IPS DF 4.7 (cell line): Measurements from ENCODE around the gene GNL1.

Experiments used
- DNase-seq: peaks from one replicate; pipeline ENCODE4 v3.0.0-alpha.2; 2013; ENCODE audit warnings: low spot score; ENCODE audit errors: extremely low read depth

Gene GNL1

GRCh38 chr6:30556066-30556905 is at the start of gene GNL1:
Gene GNL1 (minus strand): TSS chr6:30556489. CDS start chr6:30556203, 286 bp downstream.
- DNase-seq, result no peak

DNA sequence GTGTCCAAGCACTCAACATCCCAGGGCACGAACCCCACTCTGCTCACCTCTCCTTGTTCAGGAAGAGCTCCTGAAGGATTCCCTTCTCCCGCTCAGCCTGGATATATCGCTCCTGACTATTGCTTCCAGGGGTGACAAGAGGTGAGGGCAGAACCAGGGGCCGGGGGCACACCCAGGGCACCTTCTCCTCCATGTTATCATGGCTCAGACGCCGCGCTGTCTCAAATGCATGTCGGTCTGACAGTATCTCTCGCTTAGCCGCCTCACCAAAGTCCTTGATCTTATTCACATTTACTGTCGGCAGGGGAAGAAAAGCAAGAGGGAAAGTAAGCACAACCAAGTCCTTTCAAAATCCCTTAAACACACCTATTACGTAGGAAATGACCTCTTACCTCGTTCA is 47.7 kb upstream of the GNL1 start:
- no peak for DNase-seq

DNA sequence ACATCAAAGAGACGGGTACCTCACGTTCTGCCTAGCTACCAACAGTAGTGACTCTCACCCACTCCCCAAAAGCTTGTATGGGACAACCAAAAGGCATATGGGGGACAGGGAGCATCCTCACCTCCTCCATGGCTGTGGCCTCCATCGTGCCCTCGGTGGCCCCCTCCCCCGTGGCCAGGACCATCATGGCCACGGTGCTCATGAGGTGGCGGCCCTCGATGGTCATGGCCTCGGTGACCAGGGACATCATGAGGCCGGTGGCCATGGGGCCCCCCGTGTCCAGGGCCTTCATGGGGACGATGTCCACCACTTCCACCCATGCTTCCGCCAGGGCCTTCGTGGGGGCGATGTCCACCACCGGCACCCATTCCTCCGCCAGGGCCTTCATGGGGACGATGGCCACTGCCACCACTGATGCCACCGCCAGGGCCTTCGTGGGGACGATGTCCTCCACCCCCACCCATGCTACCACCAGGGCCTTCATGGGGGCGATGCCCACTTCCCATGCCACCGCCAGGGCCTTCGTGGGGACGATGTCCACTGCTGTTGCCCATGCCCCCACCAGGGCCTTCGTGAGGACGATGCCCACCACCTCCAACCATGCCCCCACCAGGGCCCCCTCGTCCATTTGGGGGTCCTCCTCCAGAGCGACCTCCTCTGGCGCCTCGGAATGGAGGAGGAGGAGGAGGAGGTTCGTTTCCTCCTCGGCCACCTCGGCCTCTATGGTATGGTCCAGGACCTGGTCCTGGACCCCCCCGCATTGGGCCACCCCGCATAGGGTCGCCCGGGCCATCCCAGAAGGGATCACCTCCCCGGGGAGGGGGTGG is 45.7 kb upstream of the GNL1 start:
- DNase-seq, result no peak

- DNase-seq, result no peak
These were observed 45.1 kb upstream of the GNL1 start for GRCh38 chr6:30601436-30601814.

DNA sequence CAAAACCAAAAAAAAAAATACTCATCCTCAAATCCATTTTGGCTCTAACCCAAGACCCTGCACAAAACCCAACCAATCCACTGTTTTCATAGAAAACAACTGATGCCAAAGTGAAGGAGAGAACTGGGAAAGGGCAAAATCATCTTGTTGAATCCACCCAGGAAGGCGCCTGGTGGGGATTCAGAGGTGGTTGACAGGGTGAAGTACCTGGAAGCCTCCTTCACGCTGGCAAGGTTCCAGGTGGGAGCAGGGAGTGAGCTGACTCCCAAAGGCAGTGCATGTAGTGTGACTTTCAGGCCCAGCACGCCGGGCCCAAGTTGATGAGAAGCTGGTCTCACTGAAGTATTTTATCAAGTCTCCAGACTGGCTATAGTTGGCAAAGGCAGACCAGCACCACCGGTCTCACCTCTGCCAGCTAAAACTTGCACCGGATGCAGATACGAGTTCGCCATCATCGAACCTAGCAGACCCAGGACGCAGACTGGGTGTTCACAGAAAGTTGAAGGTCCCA is 44.2 kb upstream of the GNL1 start:
- DNase-seq, result no peak

- no peak for DNase-seq
These were observed 43.5 kb upstream of the GNL1 start for GRCh38 chr6:30599625-30600324.

DNA sequence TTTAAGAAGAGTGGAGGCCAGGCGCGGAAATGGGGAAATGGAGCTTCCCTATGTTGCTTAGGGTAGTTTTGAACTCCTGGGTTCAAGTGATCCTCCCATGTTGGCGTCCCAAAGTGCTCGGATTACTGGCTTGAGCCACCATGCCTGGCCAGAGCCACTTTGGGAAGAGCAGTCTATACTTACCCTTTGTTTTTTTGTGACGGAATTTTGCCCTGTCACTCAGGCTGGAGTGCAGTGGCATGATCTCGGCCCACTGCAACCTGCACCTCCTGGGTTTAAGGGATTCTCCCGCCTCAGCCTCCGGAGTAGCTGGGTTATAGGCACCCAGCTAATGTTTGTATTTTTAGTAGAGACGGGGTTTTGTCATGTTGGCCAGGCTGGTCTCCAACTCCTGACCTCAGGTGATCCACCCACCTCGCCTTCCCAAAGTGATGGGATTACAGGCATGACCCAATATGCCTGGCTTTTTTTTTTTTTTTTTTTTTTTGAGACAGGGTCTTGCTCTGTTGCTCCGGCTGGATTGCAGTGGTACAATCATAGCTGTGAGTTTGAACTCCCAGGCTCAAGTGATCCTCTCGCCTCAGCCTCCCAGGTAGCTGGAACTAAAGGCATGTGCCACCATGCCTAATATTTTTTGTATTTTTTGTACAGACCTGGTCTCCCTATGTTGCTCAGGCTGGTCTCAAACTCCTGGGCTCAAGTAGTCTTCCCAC is 42.8 kb upstream of the GNL1 start:
- no peak for DNase-seq

GRCh38 chr6:30597315-30598144 is 41.2 kb upstream of the GNL1 start:
- DNase-seq, result peak; percentile 82

- DNase-seq, result no peak
These were observed 36.0 kb upstream of the GNL1 start for GRCh38 chr6:30592287-30592686.

DNA sequence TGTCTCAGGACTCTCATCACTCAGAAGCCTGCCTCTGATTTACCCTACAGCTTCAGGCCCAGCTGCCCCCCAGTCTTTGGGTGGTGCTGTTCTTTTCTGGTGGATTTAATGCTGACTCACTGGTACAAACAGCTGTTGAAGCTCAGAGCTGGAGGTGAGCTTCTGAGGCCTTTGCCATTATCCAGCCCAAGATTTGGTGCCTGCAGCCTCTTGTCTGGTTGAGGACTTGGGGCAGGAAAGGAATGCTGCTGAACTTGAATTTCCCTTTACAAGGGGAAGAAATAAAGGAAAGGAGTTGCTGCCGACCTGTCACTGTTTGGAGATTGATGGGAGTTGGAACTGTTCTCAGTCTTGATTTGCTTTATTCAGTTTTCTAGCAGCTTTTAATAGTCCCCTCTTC is 34.7 kb upstream of the GNL1 start:
- no peak for DNase-seq

- no peak for DNase-seq
These were observed 34.2 kb upstream of the GNL1 start for GRCh38 chr6:30590509-30590908.

DNA sequence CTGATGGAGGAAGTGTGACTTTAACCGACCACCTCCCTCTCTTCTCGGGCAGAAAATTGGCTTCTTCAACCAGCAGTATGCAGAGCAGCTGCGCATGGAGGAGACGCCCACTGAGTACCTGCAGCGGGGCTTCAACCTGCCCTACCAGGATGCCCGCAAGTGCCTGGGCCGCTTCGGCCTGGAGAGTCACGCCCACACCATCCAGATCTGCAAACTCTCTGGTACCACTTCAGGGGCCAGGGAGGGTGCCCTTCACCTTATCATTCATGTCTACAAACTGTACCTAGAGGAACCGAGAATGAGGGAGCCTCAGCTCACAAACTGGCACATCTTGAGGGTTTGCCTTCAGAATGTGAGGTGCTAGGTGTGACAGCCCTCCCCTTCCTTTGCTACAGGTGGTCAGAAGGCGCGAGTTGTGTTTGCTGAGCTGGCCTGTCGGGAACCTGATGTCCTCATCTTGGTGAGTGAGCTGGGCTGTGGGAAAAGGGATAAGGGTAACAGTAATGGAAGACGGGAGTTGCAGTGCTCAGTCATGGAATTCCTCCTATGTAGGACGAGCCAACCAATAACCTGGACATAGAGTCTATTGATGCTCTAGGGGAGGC is 33.6 kb upstream of the GNL1 start:
- DNase-seq, result no peak

DNA sequence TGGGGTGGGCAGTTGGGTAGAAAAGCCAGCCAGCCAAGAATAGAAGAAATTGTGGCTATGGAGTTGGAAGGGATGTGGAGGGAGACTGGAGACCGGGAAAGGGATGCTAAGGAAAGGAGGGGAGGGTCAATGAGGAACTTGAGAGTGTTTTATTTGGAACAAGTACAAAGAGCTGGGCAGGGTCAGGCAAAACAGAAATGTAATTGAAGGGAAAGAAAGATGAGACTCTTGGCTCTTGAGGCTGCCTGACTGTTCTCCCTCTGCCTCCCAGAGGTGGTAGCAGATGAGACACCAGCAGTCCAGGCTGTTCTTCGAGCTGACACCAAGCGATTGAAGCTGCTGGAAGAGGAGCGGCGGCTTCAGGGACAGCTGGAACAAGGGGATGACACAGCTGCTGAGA is 27.6 kb upstream of the GNL1 start:
- no peak for DNase-seq

- no peak for DNase-seq
These were observed 21.8 kb upstream of the GNL1 start for GRCh38 chr6:30578051-30578450.

DNA sequence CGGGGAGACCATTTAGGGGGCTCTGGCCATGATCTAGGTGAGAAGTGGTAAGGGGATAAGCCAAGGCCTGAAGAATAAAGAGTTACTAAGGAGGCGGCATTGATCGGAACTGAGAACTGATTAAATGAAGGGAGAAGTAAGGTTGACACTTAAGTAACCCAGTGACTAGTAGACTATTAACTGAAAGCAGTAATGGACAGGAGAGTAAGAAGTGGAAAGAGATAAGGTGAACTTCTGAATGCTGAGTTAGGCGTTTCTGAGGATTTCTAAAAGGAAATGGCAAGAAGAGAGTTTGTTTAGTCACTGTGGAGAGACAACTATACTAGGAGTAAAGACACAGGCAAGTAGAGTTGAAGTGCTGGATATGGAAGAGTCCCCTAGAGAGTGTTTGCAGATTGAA is 16.8 kb upstream of the GNL1 start:
- no peak for DNase-seq

DNA sequence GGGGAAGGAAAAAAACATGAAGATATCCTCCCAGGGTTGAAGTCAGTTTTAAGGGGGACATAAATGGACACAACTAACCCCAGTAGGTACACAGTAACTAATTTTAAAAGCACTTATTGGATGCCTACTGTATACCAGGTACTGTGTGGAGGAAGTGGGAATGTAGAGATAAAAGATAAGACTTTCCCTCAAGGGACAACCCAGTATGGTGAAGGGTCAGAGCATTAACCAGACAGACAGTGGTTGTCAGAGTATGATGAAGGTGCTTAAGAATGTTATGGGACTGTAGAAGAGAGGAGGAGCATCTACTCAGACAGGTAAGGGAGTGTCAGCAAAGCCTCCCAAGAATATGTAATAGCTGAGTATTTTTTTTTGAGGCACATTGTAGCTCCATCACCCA is 15.9 kb upstream of the GNL1 start:
- DNase-seq, result no peak

GRCh38 chr6:30571762-30572082 is 15.4 kb upstream of the GNL1 start:
- DNase-seq, result no peak

DNA sequence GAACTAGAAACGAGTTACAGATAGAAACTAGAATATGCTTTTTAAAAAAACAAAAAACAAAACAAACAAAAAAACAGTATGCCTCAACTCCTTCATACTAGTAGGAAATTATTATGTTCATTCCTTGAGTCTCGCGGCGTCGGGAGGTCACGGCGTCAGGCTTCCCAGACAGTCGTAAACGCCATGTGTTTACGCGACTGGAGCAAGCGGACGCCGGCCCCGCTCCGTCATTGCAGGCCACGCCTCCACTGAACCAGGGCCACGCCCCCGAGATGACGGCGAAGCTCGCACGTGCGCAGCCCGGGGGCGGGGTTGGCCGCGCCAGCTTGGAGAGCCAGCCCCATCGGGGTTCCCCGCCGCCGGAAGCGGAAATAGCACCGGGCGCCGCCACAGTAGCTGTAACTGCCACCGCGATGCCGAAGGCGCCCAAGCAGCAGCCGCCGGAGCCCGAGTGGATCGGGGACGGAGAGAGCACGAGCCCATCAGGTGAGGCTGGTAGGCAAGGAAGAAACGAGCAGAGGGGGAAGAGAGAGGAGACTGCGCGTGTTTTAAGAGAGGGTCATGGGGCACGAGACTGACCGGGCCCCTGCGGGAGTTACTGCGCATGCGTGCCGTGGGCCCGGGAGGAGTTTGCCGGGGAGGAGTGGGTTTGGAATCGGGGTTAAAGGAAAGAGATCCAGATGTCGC is 14.9 kb upstream of the GNL1 start, which contains the start of gene ABCF1:
Gene ABCF1, plus strand, starts transcription at position 368 of the 687 bp plus-strand sequence. Its CDS starts 46 bp downstream, at position 414.
- peak; percentile 76 for DNase-seq

- DNase-seq, result no peak
These were observed 14.4 kb upstream of the GNL1 start for GRCh38 chr6:30570740-30571074.
